Astrocyte of the spinal cord (primary cell): ENCODE data around the gene GRIN2D.
"Not testable (repeated sequence)": the region's sequence is repeated elsewhere in the genome, so short reads cannot be mapped to it uniquely, and the experiment has no call there.

Experiments
- DNase-seq: peaks from one replicate; pipeline ENCODE4 v3.0.0; 2011; ENCODE audit warnings: low read depth, low spot score
- H3K4me3 ChIP-seq: 2 replicates; pipeline ENCODE4 v1.5.1; 2011; ENCODE audit warnings: low read depth, mild to moderate bottlenecking, low read length, moderate library complexity
- CTCF ChIP-seq: IDR thresholded peaks from 2 replicates; pipeline ENCODE4 v1.5.1; 2012; ENCODE audit warnings: low read depth, mild to moderate bottlenecking, low read length, inconsistent platforms
- in situ Hi-C: cut with HindIII; loops from 2 replicates; pipeline ENCODE4 v1.10.0; 2017; ENCODE audit warnings: low sequenced_read_pairs

GRIN2D gene

GRCh38 chr19:48368936-48369335, 24.5 kb upstream of the GRIN2D start:
- DNase-seq: no peak
- in situ Hi-C loops: no loop called here
- TF ChIP-seq CTCF: no peak
- H3K4me3 ChIP-seq: no peak overlapping the region

GRCh38 chr19:48370955-48371354, 22.5 kb upstream of the GRIN2D start:
- TF ChIP-seq CTCF: no peak
- H3K4me3 ChIP-seq: no peak overlapping the region
- in situ Hi-C loops: no loop called here
- no peak for DNase-seq

GRCh38 chr19:48371367-48371766, 22.1 kb upstream of the GRIN2D start:
- DNase-seq: no peak
- TF ChIP-seq CTCF: no peak
- in situ Hi-C loops: no loop called here
- no peak overlapping the region for H3K4me3 ChIP-seq

GRCh38 chr19:48371771-48372170, 21.7 kb upstream of the GRIN2D start:
- DNase-seq, in situ Hi-C loops, H3K4me3 ChIP-seq: not testable (repeated sequence)

GRCh38 chr19:48372904-48373303, 20.6 kb upstream of the GRIN2D start:
- DNase-seq: no peak
- in situ Hi-C loops: no loop called here
- TF ChIP-seq CTCF: no peak
- H3K4me3 ChIP-seq: no peak overlapping the region

GRCh38 chr19:48373567-48373966, 19.9 kb upstream of the GRIN2D start:
- H3K4me3 ChIP-seq: no peak overlapping the region
- in situ Hi-C loops: no loop called here
- DNase-seq: no peak
- no peak for TF ChIP-seq CTCF

- DNase-seq: no peak
- H3K4me3 ChIP-seq: no peak overlapping the region
- in situ Hi-C loops: no loop called here
- TF ChIP-seq CTCF: no peak
Observed at GRCh38 chr19:48378194-48378570, 15.3 kb upstream of the GRIN2D start.
